Stimulated activated effector memory CD8-positive, alpha-beta T cell treated with anti-CD3 and anti-CD28 coated beads, Interleukin-12 subunit alpha, Interleukin-12 subunit beta, amount 100 ng/mL, for 72 hours (primary cell): ENCODE data around the gene MARK2.

Experiments used
- ATAC-seq: fragments of 150-1000 bp; cut with Tn5 transposase; 2 replicates; pipeline ENCODE4 v1.10.0; 2021
- DNase-seq, 2 donors: peaks; one replicate each; pipeline ENCODE4 v3.0.0; 2021 to 2022; ENCODE audit warnings: low spot score in 2 of 2
- H3K27ac Mint-ChIP-seq: one replicate; pipeline ENCODE4 v1.8.0; 2022; ENCODE audit warnings: mild to moderate bottlenecking, mixed read lengths
- H3K36me3 Mint-ChIP-seq: one replicate; pipeline ENCODE4 v1.8.0; 2022; ENCODE audit warnings: mild to moderate bottlenecking, mixed read lengths
- H3K4me1 Mint-ChIP-seq: one replicate; pipeline ENCODE4 v1.8.0; 2022; ENCODE audit warnings: mixed read lengths
- H3K4me3 Mint-ChIP-seq: one replicate; pipeline ENCODE4 v1.8.0; 2022; ENCODE audit warnings: mild to moderate bottlenecking, mixed read lengths
- H3K9me3 Mint-ChIP-seq: one replicate; pipeline ENCODE4 v1.8.0; 2022; ENCODE audit warnings: mixed read lengths

Gene MARK2

DNA sequence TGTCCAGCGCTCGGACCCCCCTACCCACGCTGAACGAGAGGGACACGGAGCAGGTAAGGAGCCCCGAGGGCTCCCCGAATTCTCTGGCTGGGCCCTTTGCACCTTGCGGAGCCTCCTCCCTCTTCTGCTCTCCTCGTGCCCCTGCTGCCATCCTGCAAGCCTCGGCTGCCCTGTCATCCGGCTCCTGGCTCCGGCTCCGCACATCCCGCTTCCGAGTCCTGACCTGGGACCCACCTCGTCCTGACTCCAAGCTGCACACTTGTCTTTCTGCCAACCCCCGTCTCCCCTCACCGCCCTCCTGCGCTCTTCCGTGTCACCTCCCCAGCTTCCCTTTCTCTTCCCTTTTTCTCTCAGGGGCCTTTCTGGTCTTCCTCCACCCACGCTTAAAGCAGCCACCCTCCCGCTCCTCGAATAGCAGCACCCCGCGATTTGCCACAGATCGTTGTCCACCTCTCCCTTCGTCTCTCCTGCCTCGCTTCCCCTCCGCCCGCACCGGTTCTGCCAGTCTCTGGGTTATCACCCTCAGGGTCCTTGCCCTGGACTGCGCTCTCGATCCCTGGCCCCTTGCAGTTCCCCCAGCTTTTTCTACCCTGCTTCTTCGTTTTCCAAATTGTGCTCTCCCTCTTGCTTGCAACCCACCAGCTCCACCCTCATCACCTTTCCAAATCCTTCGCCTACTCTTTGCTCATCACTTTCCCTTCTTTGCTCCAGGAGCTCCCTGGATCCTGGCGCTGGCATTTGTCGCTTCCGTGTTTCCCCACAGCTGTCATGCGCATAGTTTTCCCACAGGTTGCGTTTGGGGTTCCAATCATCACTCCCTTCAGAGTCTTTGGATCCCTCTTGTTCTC is 822 bp downstream of the MARK2 start:
- H3K36me3 Mint-ChIP-seq = peaks cover 32% of the 10 kb centered on the region
- peaks cover 60% of the 10 kb centered on the region for H3K4me1 Mint-ChIP-seq

DNA sequence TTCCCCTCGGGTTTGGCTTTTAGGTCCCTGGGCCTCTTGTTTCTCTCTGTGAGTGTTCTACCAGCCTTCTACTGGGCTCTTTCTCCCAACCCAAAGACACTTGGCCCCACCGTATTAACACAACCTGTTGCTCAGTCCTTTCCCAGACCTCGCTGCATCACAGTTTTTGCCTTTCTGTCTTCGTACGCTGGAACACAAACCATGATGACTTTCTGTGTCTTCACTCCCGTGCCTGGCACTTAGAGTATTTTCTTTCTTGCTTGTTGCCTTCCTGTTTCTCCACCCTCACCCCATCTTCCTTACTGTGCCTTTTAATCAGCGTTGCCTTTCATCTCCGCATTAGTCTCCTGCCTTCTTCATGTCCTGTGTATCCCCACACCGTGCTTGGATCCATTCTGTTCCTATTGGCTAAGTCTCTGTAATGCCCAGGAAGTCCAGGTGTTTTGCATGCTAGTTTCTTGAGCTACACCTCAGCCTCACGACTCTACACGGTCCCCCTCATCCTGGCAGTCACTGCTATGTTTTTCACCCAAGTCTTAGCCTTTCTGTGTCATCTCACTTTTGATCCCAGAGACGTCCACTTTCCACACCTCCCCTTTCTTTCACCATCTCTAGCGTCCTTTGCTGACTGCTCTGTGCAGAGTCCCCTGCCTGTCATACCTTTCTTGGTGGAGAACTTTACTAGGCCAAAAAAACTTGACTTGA is 1.6 kb downstream of the MARK2 start:
- ATAC-seq (no peak), DNase-seq (no peak)
- Mint-ChIP-seq H3K4me3 (peak overlapping the region; percentile 97), H3K4me1 (peaks cover 62% of the 10 kb centered on the region), H3K9me3 (no peaks in the 10 kb centered on the region), H3K36me3 (peaks cover 34% of the 10 kb centered on the region), H3K27ac (peak overlapping the region; percentile 98)

More for the DNA sequence above, 822 bp downstream of the MARK2 start:
- no peak for ATAC-seq
- peak in 1 of 2 donors; percentile 75 for DNase-seq
- peak overlapping the region; percentile 98 for H3K27ac Mint-ChIP-seq
- no peaks in the 10 kb centered on the region for H3K9me3 Mint-ChIP-seq
- H3K4me3 Mint-ChIP-seq = peak overlapping the region; percentile 97

- DNase-seq (no peak), ATAC-seq (no peak)
- Mint-ChIP-seq H3K9me3 (no peaks in the 10 kb centered on the region), H3K4me1 (peaks cover 69% of the 10 kb centered on the region), H3K36me3 (peaks cover 45% of the 10 kb centered on the region), H3K4me3 (peak overlapping the region; percentile 97), H3K27ac (peak overlapping the region; percentile 98)
These were observed 2.6 kb downstream of the MARK2 start for GRCh38 chr11:63841554-63841953.

DNA sequence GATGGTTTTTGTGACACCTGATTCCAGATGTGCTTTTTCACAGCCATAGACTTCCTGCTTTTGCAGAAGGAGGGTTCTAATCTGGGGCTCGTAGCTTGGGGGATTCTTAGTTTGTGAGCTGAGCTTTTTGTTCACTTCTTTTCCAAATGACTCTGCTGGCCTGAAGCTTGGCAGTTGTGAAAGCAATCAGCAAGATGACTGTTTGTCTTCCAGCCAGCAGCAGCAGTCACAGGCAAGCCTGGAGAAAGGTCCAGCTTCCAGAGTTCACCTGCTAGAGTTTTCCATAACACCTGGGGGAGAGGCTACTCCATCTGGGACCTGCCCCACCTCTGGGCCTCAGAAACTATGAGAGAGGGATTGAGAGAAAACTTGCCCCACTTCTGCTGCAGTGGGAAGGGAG is 4.1 kb downstream of the MARK2 start:
- Mint-ChIP-seq H3K27ac (peak overlapping the region; percentile 98), H3K9me3 (no peaks in the 10 kb centered on the region), H3K4me3 (peak overlapping the region; percentile 97), H3K36me3 (peaks cover 59% of the 10 kb centered on the region), H3K4me1 (peaks cover 68% of the 10 kb centered on the region)
- no peak for ATAC-seq
- no peak for DNase-seq

DNA sequence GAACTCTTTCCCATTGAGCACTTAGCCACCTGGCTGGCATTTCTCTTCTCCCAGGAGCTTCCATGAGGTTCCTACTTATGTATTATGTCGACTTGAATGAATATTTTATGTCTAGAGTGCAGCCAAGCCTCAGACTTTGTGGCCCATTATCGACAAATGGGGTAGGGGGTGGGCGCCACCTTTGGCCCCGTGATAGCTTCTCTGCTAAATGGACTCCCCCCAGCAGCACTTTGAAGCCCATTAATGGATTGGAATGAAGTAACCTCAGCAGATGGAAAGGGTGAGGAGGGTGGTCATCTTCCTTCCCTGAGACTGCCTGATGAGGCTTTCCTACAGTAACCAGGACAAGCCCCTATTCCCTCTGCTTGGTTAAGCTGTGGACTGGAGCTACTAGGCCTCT is 5.9 kb downstream of the MARK2 start:
- no peaks in the 10 kb centered on the region for H3K9me3 Mint-ChIP-seq
- ATAC-seq (no peak), DNase-seq (no peak)
- peaks cover 79% of the 10 kb centered on the region for H3K4me1 Mint-ChIP-seq
- H3K27ac Mint-ChIP-seq = peak overlapping the region; percentile 38
- peaks cover 62% of the 10 kb centered on the region for H3K36me3 Mint-ChIP-seq
- no peak overlapping the region for H3K4me3 Mint-ChIP-seq

- no peaks in the 10 kb centered on the region for H3K9me3 Mint-ChIP-seq
- H3K4me1 Mint-ChIP-seq = peaks cover 74% of the 10 kb centered on the region
- DNase-seq (no peak), ATAC-seq (no peak)
- H3K27ac Mint-ChIP-seq = peak overlapping the region; percentile 38
- H3K4me3 Mint-ChIP-seq = no peak overlapping the region
- peaks cover 59% of the 10 kb centered on the region for H3K36me3 Mint-ChIP-seq
These were observed 6.4 kb downstream of the MARK2 start for GRCh38 chr11:63845303-63845702.

DNA sequence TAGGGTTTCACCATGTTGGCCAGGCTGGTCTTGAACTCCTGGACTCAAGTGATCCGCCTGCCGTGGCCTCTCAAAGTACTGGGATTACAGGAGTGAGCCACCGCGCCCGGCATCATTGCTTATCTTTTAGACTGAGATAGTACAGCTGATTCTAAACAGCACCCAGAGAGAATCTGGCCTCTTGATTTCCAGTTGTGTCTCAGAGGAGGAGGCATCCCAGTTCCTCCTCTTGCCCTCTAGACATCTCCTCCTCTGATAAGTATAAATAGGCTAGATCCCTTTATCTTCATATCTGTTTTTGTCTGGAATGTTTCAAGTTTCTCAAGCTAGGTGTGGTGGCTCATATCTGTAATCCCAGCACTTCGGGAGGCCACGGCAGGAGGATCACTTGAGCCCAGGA is 7.0 kb downstream of the MARK2 start:
- no peak for DNase-seq
- no peak for ATAC-seq
- H3K4me1 Mint-ChIP-seq = peaks cover 74% of the 10 kb centered on the region
- no peaks in the 10 kb centered on the region for H3K9me3 Mint-ChIP-seq
- no peak overlapping the region for H3K27ac Mint-ChIP-seq
- no peak overlapping the region for H3K4me3 Mint-ChIP-seq
- H3K36me3 Mint-ChIP-seq = peaks cover 61% of the 10 kb centered on the region

- no peak for DNase-seq
- Mint-ChIP-seq H3K4me3 (no peak overlapping the region), H3K36me3 (peaks cover 65% of the 10 kb centered on the region), H3K4me1 (peaks cover 74% of the 10 kb centered on the region), H3K9me3 (no peaks in the 10 kb centered on the region), H3K27ac (peak overlapping the region; percentile 87)
- no peak for ATAC-seq
These were observed 8.0 kb downstream of the MARK2 start for GRCh38 chr11:63846897-63847296.

- DNase-seq (no peak), ATAC-seq (no peak)
- Mint-ChIP-seq H3K36me3 (peaks cover 65% of the 10 kb centered on the region), H3K27ac (peak overlapping the region; percentile 87), H3K9me3 (no peaks in the 10 kb centered on the region), H3K4me3 (no peak overlapping the region), H3K4me1 (peaks cover 74% of the 10 kb centered on the region)
These were observed 8.5 kb downstream of the MARK2 start for GRCh38 chr11:63847363-63847762.

GRCh38 chr11:63849691-63850090 is 10.8 kb downstream of the MARK2 start:
- no peaks in the 10 kb centered on the region for H3K9me3 Mint-ChIP-seq
- H3K4me1 Mint-ChIP-seq = peaks cover 55% of the 10 kb centered on the region
- peak overlapping the region; percentile 58 for H3K27ac Mint-ChIP-seq
- no peak overlapping the region for H3K4me3 Mint-ChIP-seq
- peaks cover 64% of the 10 kb centered on the region for H3K36me3 Mint-ChIP-seq
- ATAC-seq (no peak), DNase-seq (no peak)

- Mint-ChIP-seq H3K36me3 (peaks cover 64% of the 10 kb centered on the region), H3K4me3 (peak overlapping the region; percentile 64), H3K27ac (peak overlapping the region; percentile 85), H3K4me1 (peaks cover 55% of the 10 kb centered on the region), H3K9me3 (no peaks in the 10 kb centered on the region)
- DNase-seq = no peak
- ATAC-seq = peak; percentile 19
These were observed 12.0 kb downstream of the MARK2 start for GRCh38 chr11:63850920-63851319.

GRCh38 chr11:63851364-63851763 is 12.5 kb downstream of the MARK2 start:
- Mint-ChIP-seq H3K27ac (peak overlapping the region; percentile 85), H3K9me3 (no peaks in the 10 kb centered on the region), H3K36me3 (peaks cover 60% of the 10 kb centered on the region), H3K4me1 (peaks cover 53% of the 10 kb centered on the region), H3K4me3 (peak overlapping the region; percentile 64)
- ATAC-seq = peak; percentile 34
- DNase-seq = no peak

GRCh38 chr11:63853476-63853875 is 14.6 kb downstream of the MARK2 start:
- no peaks in the 10 kb centered on the region for H3K9me3 Mint-ChIP-seq
- H3K4me1 Mint-ChIP-seq = peaks cover 43% of the 10 kb centered on the region
- ATAC-seq (no peak), DNase-seq (no peak)
- H3K36me3 Mint-ChIP-seq = peaks cover 52% of the 10 kb centered on the region
- no peak overlapping the region for H3K27ac Mint-ChIP-seq
- H3K4me3 Mint-ChIP-seq = no peak overlapping the region

DNA sequence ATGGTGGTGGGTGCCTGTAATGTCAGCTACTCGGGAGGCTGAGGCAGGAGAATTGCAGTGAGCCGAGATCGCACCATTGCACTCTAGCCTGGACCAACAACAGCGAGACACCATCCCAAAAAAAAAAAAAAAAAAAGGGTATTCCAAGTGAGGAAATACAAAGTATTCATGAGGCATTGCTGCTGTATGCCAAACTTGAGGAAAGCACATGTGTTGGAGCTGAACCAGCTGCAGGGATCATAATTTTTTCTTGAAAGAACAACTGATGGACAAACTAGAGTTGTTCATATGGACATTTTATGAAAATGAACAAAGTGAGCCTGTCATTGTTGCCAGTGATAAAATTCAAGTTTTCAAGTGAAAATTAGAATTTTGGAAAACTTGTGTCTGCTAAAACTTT is 15.8 kb downstream of the MARK2 start:
- no peak overlapping the region for H3K4me3 Mint-ChIP-seq
- DNase-seq = no peak
- peaks cover 32% of the 10 kb centered on the region for H3K4me1 Mint-ChIP-seq
- no peaks in the 10 kb centered on the region for H3K9me3 Mint-ChIP-seq
- ATAC-seq = no peak
- H3K27ac Mint-ChIP-seq = peak overlapping the region; percentile 10
- H3K36me3 Mint-ChIP-seq = peaks cover 60% of the 10 kb centered on the region

DNA sequence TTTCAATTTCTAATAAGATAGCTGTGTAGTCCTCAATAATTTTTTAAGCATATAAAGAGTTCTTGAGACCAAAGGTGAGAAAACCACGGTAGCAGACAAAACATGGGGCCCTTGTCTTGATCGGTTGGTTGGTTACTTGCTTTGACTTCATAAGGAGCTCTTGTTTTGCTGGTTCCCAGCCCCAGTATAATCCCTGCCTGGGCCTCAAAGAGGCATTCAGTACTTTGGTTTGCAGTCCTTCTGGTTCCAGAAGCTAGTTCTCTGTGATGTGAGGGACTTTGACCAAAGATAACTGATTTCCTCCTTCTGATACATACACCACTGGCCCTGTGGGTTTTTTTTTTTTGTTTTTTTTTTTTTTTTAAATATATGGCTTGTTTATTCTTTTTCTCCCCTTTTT is 17.1 kb downstream of the MARK2 start:
- Mint-ChIP-seq H3K9me3 (no peaks in the 10 kb centered on the region), H3K27ac (no peak overlapping the region), H3K4me1 (peaks cover 24% of the 10 kb centered on the region), H3K36me3 (peaks cover 62% of the 10 kb centered on the region), H3K4me3 (no peak overlapping the region)
- ATAC-seq (peak; percentile 62), DNase-seq (no peak)
